Embryonic facial prominence (tissue), 1 donor: Measurements from ENCODE around the gene VPS29.
A peak's percentile ranks its signal among the peaks of the same experiment; 100 is the strongest.
"Not testable (repeated sequence)": the region's sequence is repeated elsewhere in the genome, so short reads cannot be mapped to it uniquely, and the experiment has no call there.

Experiments used
- DNase-seq: peaks from one replicate; pipeline ENCODE4 v3.0.0-alpha.2; 2016; ENCODE audit errors: extremely low spot score

The VPS29 gene

DNA sequence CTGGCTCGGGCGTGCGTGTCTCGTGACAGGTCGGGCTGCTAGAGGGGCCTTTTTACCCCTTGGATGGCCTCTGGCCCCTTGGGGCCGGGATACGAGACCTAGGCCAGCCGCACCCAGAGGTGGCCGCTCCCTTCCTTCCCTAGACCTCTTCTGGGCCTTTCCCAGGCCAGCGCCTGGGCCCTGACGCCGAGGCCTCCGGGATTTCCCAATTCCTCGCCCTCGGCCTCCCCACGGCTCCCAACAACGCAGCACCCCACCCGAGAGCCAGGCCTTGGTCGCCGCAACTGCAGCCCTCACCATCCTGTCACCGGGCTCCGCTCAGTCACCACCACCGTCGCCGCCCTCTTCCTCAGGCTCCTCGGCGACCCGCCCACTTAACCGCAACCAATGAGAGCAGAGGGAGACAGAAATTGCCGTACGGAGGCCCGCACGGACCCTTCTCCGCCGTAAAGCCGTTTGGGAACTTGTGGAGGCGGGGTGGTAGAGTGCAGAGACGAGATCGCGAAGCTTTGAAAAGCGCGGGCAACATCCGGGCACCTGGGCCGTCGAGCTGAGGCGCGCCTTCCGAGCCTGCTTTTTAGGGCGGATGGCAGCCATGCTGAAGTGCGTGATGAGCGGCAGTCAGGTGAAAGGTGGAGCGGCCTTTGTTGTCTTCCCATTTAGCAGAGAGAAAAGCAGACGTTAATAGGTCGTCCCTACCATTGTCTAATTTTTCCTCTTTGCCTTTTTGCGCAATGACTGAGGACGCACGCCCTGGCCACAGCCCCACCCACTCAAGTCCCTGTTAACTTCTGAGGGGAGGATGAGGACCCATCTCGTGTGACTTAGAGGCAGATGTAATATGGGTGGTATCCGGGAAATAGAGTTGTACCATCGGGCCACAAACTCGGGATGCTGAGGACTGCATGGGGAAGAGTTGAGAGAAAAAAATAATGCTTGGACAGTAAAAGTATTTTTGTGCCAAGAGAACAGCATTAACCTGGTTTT lies at the start of gene VPS29, which contains the start of gene RAD9B:
Gene VPS29 (minus strand): TSS at position 360 of the 987 bp plus-strand sequence. CDS start 60 bp downstream, at position 300.
Gene RAD9B (plus strand): TSS at position 580 of the 987 bp plus-strand sequence. CDS start 7 bp downstream, at position 587.
- peak; percentile 97 for DNase-seq

DNA sequence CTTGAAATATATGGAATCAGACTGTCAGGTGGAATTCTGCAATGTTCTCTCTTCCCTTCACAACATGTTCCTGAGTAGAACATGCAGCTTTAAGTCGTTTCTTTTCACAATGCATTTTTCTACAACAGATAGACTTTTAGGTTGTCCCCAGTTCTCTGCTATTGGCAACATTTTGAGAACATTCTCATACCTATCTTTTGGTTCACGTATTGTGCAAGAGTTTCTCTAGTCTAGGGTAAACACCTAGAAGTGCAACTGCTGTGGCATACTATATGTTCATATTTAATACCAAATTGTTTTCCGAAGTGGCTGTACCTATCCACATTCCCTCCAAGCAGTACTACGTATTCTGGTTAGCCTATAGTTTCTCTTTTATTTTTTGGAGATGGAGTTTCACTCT lies 49.1 kb upstream of the VPS29 start:
- DNase-seq: no peak

DNA sequence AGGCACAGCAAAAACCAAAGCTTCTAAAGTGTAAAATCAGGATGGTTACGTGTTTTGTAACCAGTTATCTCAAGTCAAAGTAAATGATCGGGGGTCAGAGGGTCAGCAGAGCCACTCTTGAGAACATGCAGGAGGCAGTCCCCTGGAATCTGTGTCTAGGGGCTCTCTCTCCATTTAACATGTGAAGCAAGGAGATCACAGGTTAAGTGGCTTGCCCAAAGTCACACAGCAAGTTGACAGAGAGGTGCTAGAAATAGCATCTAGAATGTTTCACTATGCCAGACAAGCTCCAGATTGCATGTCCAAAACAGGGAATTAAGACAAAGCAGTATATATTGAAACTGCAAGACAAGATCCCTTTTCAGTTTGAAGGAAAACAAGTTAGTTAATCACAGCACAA lies 47.8 kb upstream of the VPS29 start:
- DNase-seq: no peak

DNA sequence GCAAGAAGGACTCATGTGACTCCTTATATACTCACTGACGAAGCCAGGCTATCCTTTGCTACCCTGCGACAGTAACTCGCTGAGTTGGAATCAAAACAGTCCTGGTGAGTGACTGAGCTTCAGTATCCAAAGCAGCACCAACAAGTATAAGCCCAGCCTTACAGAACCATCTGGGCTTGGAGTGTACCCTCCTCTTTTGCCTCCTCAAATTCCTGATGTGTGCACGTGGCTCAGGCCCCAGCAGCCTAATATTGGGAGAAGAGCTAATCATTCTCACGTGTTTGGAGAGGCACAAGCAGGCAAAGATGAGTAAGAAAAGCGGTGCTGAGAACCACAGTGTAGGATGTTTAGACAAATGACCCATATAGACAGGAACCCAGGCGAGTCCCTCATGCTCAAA lies 46.8 kb upstream of the VPS29 start:
- DNase-seq: no peak

DNA sequence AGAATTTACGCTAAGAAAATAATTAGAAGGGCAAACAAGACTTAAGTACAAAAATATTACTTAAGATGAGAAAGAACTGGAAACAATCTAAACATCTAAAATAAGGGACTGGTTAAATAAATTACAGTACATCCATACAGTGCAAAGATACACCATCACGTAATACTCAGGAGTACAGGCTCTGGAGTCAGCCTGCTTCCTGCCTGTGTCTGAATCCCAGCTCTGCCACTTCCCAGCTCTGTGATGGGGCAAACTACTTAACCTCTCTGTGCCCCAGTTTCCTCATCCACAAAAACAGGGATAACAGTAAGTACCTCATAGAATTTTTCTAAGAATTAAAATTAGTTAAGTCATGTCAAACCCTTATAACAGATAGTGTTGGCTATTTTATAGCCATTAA lies 45.2 kb upstream of the VPS29 start:
- no peak for DNase-seq

DNA sequence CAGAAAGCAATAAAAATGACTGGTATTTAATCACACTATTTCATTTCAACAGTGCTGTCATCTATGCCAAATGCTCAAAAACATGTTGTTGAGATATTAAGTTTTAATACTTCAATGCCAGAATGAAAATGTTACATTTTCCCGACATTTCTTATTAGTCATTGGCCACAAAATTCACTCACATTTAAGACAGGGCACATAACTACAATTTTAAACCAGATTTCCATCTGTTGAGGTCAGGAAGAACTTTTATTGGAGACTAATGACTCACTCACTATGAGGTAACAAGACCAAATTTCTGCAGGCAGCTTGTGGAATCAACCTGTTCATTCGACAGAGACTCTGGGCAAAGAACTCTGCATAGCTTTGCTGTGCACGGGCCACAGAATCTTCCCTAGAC lies 44.4 kb upstream of the VPS29 start:
- no peak for DNase-seq

DNA sequence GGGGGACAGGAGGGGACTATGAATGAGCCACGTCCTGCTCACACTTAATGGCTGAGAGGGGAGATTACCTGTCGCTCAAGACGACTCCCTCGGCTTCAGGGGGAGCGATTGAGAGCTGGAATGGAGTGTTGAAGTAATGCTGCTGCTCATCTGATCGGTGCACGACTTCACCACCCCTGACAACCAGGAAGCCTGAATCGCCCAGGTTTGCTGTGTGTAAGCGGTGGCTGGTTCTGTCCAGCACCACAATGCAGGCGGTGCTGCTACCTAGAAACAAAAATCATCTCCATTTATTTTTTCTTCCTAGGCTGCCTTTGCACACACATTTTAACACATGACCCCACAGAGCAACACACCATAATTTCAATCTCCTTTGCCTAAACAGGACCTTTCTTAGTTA lies 43.9 kb upstream of the VPS29 start:
- DNase-seq: no peak

DNA sequence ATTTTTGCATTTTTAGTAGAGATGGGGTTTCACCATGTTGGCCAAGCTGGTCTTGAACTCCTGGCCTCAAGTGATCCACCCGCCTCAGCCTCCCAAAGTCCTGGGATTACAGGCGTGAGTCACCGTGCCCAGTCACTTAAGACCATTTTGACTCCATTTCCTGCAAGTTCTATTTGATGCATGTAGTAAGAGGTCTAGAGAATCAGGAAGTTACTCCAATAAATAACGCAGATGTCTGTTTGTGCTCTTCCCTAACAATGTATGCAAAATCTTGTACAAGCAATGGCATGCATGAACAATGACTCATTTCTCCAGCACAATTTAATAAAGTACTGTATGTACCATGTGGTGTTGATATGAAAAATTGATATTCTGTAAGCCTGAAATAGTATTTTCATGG lies 43.3 kb upstream of the VPS29 start:
- not testable (repeated sequence) for DNase-seq

DNA sequence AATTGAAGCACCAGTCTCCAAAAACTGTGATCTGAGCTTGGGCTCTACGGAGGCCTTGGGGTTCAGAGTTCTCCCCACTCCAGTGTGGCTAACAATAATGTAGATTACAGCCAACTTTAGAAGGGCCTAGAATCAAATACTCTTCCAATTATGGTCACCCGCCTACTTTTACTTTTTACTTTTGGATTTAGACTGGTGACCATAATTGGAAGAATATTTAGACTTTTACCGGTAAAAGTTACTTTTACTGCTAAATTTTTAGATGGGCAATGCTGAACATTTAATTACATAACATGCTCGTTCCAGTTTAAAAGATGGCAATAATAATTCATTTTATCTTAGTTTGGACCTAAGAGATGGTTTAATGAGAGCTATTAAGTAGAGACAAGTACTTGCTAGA lies 42.1 kb upstream of the VPS29 start:
- DNase-seq: no peak

DNA sequence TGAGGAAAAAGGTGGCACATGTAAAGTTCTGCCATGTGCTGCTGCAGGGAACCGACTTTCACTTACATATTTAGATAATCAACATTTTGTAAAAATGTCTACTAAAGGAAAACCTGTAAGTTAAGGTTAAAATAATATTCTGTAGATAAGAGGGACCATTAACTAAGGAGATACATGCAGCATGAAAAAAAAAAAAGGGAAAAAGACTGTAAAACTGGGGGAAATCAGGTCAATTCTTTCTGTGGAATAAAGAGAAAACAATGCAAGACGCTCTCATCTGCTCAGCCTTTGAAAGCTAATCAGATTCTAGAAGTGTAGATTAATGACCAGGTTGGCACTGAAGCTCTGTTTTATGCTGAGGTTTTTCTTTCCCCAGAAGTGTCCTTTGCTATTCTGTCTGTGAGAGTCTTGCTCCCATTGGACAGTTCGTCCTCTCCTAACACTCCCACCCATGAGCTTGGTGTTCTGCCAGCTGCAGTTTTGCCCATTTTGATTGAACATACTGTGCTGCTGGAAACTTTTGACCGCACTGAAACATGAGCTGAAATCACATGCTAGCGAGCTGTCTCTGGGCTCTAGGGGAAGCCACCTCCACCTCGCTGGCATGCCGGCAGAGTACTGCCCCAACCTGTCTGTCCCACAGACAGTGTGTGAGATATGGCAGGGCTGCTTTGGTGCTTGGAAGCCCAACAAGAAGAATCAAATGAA lies 41.5 kb upstream of the VPS29 start:
- DNase-seq: no peak

DNA sequence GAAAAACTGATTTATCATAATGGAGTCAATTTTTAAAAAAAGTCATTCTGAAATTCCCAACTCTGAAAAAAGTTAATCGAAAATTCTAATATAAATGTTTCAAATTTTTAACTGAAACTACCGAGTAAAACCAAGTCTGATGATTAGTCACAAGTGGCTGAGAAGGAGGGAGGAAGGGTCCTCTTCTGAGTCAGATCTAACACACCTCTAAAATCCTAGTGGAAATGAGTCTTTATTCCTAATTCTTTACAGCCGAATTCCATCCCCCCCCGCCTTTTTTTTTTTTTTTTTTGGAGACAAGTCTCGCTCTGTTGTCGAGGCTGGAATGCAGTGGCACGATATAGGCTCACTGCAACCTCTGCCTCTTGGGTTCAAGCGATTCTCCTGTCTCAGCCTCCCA lies 38.1 kb upstream of the VPS29 start:
- no peak for DNase-seq

DNA sequence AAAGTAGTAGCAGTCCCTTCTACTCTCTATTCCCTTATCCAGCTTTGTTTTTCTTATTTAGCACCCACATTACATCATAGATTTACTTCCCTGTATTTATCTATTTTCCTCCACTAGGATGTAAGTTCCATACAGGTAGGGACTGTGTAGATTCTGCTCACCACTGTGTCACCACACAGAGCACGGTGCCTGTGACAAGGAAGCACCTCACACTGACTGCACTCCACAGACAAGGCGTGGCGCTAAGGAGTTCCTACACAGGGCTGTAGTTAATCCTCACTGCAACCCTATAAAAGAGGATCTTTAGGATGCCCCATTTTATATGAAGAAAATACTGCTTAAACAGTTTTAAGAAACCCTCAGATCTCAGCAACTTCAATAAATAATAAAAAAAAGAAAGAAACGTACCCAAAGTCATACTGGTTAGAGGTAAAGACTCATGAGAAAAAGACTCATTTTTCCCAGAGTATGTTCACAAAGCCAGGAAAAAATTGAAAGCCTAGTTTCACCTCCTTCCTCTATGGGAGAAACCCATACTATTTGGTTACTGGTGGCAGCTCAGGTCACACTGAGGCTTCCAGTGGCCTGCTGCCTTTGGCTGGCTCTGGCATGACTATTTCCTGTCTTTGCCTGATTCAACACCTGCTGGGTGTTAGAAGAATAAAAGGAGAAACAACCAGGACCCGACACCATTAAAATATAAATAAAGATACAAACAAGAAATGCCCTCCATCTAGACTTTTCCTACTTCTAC lies 37.1 kb upstream of the VPS29 start:
- no peak for DNase-seq

DNA sequence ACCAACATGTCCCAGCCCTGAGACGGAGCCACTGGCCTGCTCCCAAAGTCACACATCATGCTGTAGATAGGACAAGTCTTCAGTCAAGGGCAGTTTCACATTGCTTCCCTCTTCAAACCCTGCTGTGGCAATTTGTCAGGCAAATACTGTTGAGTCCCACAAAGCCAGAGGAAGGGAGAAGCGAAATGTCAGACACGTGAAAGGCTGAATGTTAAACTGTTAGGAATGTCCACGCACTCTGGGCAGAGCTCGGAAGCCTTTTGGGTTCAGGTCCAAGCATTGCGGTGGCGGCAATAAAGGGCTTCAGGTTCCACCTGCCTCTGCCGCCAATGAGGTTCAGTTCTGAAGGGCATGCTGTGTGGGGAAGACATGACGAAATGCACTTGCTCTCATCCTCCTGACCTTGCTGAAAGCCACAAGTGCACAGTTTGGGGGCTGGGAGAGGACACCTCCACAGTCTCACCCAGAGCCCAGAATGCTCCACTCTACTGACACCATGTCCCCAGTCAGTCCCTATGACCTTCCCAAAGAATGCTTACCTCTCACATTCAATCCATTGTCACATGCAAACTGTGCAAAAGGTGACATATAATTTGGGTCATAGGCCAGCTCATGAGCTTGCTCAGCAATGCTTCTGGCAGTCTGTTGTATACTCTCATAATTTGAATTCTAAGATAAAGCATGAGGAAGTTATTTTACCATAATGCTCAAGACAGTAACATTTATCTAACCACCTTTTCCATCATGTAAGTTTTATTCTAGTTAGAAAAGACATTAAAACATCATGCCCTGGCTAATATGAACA lies 35.9 kb upstream of the VPS29 start:
- no peak for DNase-seq

DNA sequence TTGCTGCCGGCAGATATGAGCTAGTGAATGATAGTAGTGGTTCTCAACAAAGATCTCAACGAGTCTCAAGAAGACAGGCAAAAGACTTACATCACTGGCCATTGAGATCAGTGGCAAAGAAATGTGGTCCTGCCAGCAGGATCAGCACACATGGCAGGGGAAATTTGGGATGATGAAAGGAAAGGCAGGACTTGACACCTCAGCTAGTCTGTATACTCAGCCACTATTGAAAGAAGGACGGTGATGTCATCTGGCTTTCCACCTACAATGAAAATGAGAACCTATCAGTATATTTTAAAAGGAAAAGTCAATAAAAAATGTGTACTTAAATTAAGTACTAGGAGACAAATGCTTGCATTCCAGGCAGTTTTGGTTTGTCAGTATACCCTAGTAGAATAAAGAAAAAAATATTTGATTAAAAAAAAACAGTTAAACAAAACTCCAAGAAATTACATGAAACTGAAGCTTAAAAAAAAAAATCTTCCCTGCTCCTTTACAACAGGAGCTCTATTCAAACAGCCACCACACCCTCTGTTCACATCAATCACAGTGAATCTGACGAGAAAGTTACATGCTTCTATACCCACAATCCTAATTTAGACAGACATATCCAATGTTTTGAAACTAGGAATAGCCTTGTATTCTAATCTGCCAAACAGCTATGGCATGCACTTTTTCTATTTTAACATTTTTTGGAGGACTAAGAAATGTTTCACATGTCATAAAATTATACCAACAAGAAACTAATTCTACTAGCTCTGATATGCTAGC lies 35.1 kb upstream of the VPS29 start:
- DNase-seq: no peak

DNA sequence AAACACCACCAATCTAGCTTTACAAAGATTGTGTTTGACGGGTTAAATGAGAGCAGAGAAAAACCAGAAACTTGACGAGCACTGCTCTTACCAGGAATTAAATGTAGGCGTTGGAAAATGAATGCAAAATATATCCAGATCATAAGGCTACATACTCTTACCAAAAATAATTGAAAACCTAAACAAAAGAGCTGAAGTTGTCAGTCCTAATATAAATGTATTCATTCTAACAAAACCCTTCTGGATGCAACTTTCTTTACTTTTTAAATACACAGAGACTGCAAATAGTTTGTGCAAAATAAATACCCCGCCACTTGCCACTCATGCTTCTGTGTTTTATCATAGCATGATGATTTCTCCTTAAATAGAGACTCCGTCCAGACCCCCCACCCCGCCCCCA lies 32.9 kb upstream of the VPS29 start:
- no peak for DNase-seq

DNA sequence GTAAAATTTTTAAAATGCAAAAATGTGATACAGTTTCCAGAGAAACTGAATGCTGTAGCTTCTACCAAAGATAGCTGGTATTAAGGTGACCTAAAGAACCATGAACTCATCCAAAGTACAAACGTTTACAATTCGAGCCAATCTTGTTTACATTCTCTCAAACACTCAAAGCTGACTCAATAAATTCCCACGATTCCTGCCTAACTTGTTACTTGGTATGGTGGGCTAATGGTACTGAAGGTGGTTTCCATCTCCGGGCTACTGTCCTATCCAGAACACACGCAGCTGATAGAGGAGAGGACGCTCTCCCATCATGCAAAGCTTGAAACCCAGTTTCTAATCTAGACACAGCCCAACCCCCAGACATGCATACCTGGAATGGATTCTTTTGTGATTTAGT lies 31.7 kb upstream of the VPS29 start:
- no peak for DNase-seq

DNA sequence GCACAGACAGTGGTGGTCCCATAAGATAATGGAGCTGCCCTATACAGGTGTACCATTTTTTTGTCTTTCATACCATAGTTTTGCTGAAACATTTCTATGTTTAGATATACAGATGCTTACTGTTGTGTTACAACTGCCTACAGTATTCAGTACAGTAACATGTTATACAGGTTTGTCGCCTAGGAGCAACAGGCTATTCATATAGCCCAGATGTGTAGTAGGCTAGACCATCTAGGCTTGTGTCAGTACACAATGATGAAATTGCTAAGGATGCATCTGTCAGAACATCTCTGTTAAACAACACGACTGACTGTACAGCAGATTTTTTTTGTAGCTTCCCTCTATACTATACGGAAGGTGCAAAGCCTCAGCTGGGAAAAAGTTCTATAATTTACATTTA lies 30.7 kb upstream of the VPS29 start:
- DNase-seq: no peak

DNA sequence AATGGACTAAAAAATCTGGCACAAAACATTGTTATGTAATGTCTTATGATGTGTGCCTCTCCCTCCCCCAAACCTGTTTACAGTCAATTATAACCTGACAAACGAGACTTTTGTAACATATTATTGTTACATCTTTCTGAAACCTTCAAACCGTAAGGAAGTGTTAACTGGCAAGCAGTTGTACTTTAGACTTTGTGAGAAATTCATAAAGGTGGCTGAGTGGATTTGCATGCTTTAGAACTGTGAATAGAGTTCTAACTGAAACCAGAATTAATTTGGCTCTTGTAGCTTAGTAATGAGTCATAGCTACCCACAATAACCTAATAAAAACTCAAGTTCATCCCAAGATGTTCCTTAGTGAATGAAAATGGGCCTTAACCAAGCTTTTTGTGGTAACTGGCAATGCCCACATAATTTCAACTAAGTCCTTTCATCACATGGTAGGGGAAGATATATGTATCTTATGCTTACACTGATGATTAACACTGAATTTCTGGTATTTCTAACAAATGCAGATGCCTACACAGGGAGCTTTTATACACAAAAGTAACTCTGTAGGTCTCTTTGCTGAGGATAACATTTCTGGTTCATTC lies 29.9 kb upstream of the VPS29 start:
- DNase-seq: no peak

DNA sequence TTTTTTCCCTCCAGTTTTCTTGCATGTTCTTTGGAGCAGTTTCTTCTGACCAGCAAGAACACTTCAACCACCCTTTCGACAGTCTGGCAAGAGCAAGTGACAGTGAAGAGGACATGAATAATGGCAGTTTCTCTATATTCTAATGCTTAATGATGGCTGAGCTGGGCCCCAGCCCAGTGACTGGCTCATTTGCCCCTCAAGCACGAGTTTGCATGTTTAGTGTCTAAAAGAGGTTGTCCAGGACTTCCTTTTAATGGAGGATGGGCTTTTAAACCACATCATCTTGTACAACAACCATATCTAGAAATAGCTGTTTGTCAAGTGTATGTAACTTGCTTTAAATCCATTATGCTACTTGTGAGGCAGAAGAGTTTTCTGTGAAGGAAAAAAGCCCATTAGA lies 28.6 kb upstream of the VPS29 start:
- no peak for DNase-seq

DNA sequence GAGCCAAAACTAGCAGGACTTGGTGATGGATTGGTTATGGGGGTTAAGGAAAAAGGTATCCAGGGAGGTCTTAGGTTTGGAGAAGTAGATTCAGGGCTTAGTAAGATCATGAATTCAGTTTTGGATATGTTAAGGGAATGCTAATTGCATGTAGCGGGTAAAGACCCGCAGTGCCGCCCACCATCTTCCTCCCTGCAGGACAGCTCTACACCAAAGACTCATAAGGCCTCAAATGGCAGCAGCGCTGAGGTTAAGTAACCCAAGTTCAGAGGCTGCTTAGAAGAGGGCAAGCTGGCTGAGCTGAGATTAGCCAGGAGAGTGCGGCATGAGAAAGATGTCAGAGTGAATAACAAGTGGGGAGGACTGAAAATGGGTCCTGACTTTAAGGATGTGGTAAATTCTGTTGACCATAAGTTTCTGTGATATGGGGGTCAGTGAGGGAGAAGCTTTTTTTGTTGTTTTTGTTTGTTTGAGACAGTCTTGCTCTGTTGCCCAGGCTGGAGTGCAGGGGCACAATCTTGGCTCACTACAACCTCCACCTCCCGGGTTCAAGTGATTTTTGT lies 26.4 kb upstream of the VPS29 start:
- DNase-seq: no peak
